NB4 (cell line): Measurements from ENCODE around the gene ARHGEF7.

Experiments
- DNase-seq: peaks from one replicate; pipeline ENCODE4 v3.0.0; 2010; ENCODE audit warnings: low read depth
- H3K4me3 ChIP-seq: one replicate; pipeline ENCODE4 v1.5.1; 2011; ENCODE audit warnings: mild to moderate bottlenecking, low read depth, low read length, moderate library complexity
- CTCF ChIP-seq: IDR thresholded peaks from one replicate; pipeline ENCODE4 v1.5.1; 2012; ENCODE audit warnings: low read depth, low read length
- MYC ChIP-seq: IDR thresholded peaks from 2 replicates; pipeline ENCODE4 v1.6.1; 2011; ENCODE audit warnings: low read depth, low read length
- POLR2A ChIP-seq: IDR thresholded peaks from 2 replicates; pipeline ENCODE4 v1.6.1; 2011; ENCODE audit warnings: mild to moderate bottlenecking; ENCODE audit not compliant: insufficient read length; ENCODE audit errors: extremely low read depth
- TF ChIP-seq, protein P1 (sequence below): IDR thresholded peaks from 2 replicates; pipeline ENCODE4 v1.6.1; 2011; ENCODE audit warnings: low read depth, low read length

ARHGEF7 gene

GRCh38 chr13:111259058-111259457 lies 143.9 kb downstream of the ARHGEF7 start:
- no peak for DNase-seq
- no peak overlapping the region for H3K4me3 ChIP-seq
- no peak for TF ChIP-seq POLR2A
- no peak for TF ChIP-seq CTCF
- TF ChIP-seq, protein P1, sequence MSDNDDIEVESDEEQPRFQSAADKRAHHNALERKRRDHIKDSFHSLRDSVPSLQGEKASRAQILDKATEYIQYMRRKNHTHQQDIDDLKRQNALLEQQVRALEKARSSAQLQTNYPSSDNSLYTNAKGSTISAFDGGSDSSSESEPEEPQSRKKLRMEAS: no peak
- no peak for TF ChIP-seq MYC

DNA sequence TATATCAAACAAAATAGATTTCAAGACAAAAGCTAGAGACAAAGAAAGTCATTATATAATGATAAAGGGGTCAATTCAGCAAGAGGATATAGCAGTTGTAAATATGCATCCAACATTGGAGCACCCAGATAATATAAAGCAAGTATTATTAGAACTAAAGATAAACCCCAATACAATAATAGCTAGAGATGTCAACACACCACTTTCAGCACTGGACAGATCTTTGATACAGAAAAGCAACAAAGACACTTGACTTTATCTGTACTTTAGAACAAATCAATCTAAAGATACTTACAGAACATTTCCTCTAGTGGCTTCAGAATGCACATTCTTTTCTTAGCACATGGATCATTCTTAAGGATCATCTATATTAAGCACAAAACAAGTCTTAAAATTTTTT lies 146.2 kb downstream of the ARHGEF7 start:
- TF ChIP-seq POLR2A: no peak
- TF ChIP-seq, protein P1: no peak
- TF ChIP-seq MYC: no peak
- no peak for TF ChIP-seq CTCF
- DNase-seq: no peak

GRCh38 chr13:111262281-111262680 lies 147.2 kb downstream of the ARHGEF7 start:
- no peak for DNase-seq
- no peak overlapping the region for H3K4me3 ChIP-seq
- TF ChIP-seq CTCF: no peak
- no peak for TF ChIP-seq POLR2A
- TF ChIP-seq, protein P1: no peak
- no peak for TF ChIP-seq MYC

More for the DNA sequence above, 146.2 kb downstream of the ARHGEF7 start:
- H3K4me3 ChIP-seq: no peak overlapping the region

GRCh38 chr13:111262715-111263114 lies 147.6 kb downstream of the ARHGEF7 start:
- TF ChIP-seq MYC: no peak
- TF ChIP-seq CTCF: no peak
- DNase-seq: no peak
- no peak overlapping the region for H3K4me3 ChIP-seq

DNA sequence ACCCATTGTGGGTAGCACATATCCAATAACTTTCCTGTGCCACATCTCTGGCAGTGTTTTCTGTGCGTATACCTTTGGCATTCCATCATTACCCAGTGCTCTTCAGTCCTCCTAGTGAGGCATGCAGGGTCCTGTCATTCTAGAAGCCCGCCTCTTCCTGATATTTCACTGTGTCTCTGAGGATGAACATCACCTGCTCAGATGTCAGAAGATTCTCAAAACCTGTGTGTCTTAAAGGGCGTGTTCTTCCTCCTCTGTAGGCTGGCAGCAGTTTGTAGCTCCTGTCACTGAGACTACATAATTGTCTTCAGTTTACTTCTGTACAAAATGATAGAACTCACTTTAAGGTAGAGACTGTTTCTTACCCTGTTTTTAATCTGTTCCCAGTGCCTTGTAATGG lies 148.5 kb downstream of the ARHGEF7 start:
- no peak for DNase-seq
- TF ChIP-seq POLR2A: no peak
- TF ChIP-seq MYC: no peak
- TF ChIP-seq, protein P1: no peak
- no peak for TF ChIP-seq CTCF
- H3K4me3 ChIP-seq: no peak overlapping the region

GRCh38 chr13:111265006-111265700 lies 150.0 kb downstream of the ARHGEF7 start:
- TF ChIP-seq CTCF (no peak), MYC (no peak), POLR2A (no peak)
- TF ChIP-seq, protein P1: no peak
- no peak for DNase-seq
- H3K4me3 ChIP-seq: no peak overlapping the region
